ENCODE data around the gene NANOS3.

The NANOS3 gene

DNA sequence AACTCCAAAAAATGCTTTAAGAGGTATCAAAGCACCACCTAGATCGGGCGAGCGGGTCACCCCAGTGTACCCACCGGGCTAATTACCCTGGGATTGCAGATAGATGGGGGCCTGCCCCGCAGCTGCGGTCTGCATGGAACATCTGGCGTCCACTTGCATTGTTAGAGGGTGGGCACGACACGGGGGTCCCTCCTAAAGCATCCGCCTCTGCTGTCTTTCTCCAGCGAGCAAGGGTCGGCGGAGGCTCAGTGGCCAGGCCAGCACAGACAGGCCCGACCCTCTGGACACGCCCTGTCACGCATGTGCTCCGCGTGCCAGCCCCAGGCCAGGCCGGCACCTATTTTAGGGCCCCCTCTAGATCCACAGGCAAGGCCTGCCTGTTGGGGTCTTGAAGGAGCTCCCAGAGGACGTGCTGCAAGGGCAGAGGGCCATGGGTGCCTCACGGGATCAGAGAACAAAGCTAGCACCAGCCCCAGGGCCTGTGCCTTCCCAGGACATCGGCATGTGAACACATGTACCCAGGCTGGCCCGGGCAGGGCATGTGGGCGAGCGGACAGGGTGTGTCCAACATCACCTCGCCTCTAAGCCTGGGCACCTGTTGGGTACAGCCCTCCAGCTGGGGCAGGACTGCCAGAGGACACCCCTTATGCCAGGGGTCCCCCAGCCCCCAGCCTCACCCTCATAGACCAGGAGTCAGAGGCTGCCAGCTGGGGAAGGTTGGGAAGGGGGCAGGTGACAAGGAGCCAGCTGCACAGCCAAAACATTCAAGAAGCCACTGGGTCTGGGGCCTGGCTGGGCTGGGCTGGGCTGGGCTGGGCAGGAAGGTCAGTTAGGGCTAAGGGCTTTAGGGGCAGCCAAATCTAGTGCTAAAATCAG is 35.6 kb upstream of the NANOS3 start:
- DNase-seq (ENCODE audit: low read depth in 1 of 2, low spot score in 1 of 2), result peak; percentile 53 to 74
- peak overlapping the region; percentile 98 for H3K27ac ChIP-seq (replicated peaks)
- peak overlapping the region; percentile 82 for H3K4me3 ChIP-seq (replicated peaks; ENCODE audit: insufficient read depth, low read length)

DNA sequence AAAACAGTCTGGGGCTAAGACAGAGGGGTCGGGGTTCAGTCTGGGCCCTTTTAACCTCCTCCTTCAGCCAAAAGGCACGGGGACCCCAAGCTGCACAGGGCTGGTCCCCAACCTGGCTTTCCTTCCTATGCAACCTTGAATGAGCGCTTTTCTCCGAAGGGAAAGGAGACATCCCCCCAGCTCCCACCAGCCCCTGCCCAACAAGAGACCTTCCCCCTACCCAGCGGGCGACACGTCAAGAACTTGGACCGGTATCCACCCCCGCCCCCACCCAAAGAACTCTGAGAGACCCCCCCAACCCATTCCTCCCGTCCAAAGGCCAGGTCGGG is 35.0 kb upstream of the NANOS3 start:
- TF ChIP-seq, protein P1, sequence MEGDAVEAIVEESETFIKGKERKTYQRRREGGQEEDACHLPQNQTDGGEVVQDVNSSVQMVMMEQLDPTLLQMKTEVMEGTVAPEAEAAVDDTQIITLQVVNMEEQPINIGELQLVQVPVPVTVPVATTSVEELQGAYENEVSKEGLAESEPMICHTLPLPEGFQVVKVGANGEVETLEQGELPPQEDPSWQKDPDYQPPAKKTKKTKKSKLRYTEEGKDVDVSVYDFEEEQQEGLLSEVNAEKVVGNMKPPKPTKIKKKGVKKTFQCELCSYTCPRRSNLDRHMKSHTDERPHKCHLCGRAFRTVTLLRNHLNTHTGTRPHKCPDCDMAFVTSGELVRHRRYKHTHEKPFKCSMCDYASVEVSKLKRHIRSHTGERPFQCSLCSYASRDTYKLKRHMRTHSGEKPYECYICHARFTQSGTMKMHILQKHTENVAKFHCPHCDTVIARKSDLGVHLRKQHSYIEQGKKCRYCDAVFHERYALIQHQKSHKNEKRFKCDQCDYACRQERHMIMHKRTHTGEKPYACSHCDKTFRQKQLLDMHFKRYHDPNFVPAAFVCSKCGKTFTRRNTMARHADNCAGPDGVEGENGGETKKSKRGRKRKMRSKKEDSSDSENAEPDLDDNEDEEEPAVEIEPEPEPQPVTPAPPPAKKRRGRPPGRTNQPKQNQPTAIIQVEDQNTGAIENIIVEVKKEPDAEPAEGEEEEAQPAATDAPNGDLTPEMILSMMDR (IDR thresholded peaks at IDR 0.05; ENCODE audit: insufficient read depth, low read length), result no peak
- TF ChIP-seq GABPA (IDR thresholded peaks at IDR 0.05; ENCODE audit: low read depth), result no peak
- TF ChIP-seq POLR2AphosphoS5 (IDR thresholded peaks at IDR 0.05; ENCODE audit: low read depth), result no peak; the same call in 1 of the 2 replicates
- TF ChIP-seq SPI1 (IDR thresholded peaks at IDR 0.05; ENCODE audit: borderline replicate concordance, low read depth), result no peak
- TF ChIP-seq, protein P2, sequence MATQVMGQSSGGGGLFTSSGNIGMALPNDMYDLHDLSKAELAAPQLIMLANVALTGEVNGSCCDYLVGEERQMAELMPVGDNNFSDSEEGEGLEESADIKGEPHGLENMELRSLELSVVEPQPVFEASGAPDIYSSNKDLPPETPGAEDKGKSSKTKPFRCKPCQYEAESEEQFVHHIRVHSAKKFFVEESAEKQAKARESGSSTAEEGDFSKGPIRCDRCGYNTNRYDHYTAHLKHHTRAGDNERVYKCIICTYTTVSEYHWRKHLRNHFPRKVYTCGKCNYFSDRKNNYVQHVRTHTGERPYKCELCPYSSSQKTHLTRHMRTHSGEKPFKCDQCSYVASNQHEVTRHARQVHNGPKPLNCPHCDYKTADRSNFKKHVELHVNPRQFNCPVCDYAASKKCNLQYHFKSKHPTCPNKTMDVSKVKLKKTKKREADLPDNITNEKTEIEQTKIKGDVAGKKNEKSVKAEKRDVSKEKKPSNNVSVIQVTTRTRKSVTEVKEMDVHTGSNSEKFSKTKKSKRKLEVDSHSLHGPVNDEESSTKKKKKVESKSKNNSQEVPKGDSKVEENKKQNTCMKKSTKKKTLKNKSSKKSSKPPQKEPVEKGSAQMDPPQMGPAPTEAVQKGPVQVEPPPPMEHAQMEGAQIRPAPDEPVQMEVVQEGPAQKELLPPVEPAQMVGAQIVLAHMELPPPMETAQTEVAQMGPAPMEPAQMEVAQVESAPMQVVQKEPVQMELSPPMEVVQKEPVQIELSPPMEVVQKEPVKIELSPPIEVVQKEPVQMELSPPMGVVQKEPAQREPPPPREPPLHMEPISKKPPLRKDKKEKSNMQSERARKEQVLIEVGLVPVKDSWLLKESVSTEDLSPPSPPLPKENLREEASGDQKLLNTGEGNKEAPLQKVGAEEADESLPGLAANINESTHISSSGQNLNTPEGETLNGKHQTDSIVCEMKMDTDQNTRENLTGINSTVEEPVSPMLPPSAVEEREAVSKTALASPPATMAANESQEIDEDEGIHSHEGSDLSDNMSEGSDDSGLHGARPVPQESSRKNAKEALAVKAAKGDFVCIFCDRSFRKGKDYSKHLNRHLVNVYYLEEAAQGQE (IDR thresholded peaks at IDR 0.05; ENCODE audit: insufficient replicate concordance, low read depth), result no peak
- DNase-seq (ENCODE audit: low read depth in 1 of 2, low spot score in 1 of 2), result no peak
- peak overlapping the region; percentile 98 for H3K27ac ChIP-seq (replicated peaks)
- H3K4me3 ChIP-seq (replicated peaks; ENCODE audit: insufficient read depth, low read length), result peak overlapping the region; percentile 82
- no peaks in the 10 kb centered on the region for H3K27me3 ChIP-seq (ENCODE audit: insufficient read depth, poor library complexity, severe bottlenecking)

More for the DNA sequence above, 35.6 kb upstream of the NANOS3 start:
- TF ChIP-seq, protein P2 (IDR thresholded peaks at IDR 0.05; ENCODE audit: insufficient replicate concordance, low read depth), result no peak
- TF ChIP-seq POLR2AphosphoS5 (IDR thresholded peaks at IDR 0.05; ENCODE audit: low read depth) (peak; percentile 89), SPI1 (IDR thresholded peaks at IDR 0.05; ENCODE audit: borderline replicate concordance, low read depth) (no peak), GABPA (IDR thresholded peaks at IDR 0.05; ENCODE audit: low read depth) (no peak)
- TF ChIP-seq, protein P1 (IDR thresholded peaks at IDR 0.05; ENCODE audit: insufficient read depth, low read length), result no peak
- no peaks in the 10 kb centered on the region for H3K27me3 ChIP-seq (ENCODE audit: insufficient read depth, poor library complexity, severe bottlenecking)

DNA sequence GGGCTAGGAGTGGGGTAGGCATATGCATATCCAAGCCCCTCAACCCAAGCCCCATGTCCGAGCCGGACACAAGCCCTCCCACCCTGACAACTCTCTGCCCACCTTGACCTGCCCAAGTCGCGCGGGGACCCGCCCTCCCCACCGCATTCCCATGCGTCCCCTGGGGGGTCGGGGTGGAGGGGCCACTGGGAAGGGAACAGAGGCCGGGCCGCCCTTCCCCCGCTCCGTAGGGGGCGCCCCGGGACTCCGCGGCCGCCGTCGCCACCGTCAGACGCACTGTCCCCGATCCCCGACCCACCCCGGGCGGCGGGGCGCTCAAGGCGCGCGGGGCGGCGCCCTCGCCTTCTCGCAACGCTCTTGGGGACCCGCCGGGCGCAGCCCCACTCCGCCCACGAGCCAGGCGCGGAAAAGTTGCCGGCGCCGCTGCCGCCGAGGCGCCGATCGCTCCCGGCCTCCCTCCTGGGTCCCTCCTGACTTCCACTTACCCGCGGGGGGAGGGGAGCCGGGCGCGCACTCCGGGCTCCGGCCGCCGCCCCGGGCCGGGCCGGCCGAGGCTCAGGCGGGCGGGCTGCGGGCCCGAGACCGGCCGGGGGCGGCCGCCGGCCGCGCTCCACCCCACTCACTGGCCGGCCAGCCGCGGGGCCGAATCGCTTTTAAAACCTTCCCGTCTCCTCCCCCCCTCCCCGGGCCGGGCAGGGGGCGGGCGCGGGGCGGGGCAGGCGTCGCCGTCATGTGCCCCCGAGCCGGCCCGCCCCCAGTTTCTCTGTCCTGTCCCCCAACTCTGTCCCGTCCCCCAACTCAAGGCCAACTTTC is 34.4 kb upstream of the NANOS3 start:
- Histone ChIP-seq H3K4me3 (replicated peaks; ENCODE audit: insufficient read depth, low read length) (peak overlapping the region; percentile 82), H3K27me3 (ENCODE audit: insufficient read depth, poor library complexity, severe bottlenecking) (no peaks in the 10 kb centered on the region), H3K27ac (replicated peaks) (peak overlapping the region; percentile 98)
- peak; percentile 68 to 81 for DNase-seq (ENCODE audit: low read depth in 1 of 2, low spot score in 1 of 2)
- TF ChIP-seq POLR2AphosphoS5 (IDR thresholded peaks at IDR 0.05; ENCODE audit: low read depth), result peak; percentile 20; the same call in 1 of the 2 replicates
- no peak for TF ChIP-seq SPI1 (IDR thresholded peaks at IDR 0.05; ENCODE audit: borderline replicate concordance, low read depth)

Data from HL-60 (cell line).